NCI-H69 (cell line): Measurements from ENCODE around the gene PARP8.
"Not testable (repeated sequence)": the region's sequence is repeated elsewhere in the genome, so short reads cannot be mapped to it uniquely, and the experiment has no call there.

Experiments used
- DNase-seq: peaks from one replicate; lab custom pipeline; 2025; lab: John Stamatoyannopoulos, UW

Gene PARP8

GRCh38 chr5:50774446-50775175, 108.2 kb downstream of the PARP8 start:
- DNase-seq, result not testable (repeated sequence)

GRCh38 chr5:50786073-50786472, 119.6 kb downstream of the PARP8 start:
- DNase-seq, result no peak

GRCh38 chr5:50791813-50792212, 125.4 kb downstream of the PARP8 start:
- no peak for DNase-seq

GRCh38 chr5:50792843-50793242, 126.4 kb downstream of the PARP8 start:
- DNase-seq, result no peak

GRCh38 chr5:50794812-50795211, 128.4 kb downstream of the PARP8 start:
- DNase-seq, result no peak

GRCh38 chr5:50798002-50798401, 131.6 kb downstream of the PARP8 start:
- DNase-seq, result no peak

GRCh38 chr5:50799596-50799995, 133.2 kb downstream of the PARP8 start:
- no peak for DNase-seq

- no peak for DNase-seq
These were observed 134.0 kb downstream of the PARP8 start for GRCh38 chr5:50800410-50800809.

GRCh38 chr5:50807661-50808060, 141.2 kb downstream of the PARP8 start:
- DNase-seq, result no peak

- DNase-seq, result no peak
These were observed 142.0 kb downstream of the PARP8 start for GRCh38 chr5:50808406-50808805.

GRCh38 chr5:50811746-50812145, 145.3 kb downstream of the PARP8 start:
- DNase-seq, result not testable (repeated sequence)

- DNase-seq, result no peak
These were observed 147.3 kb downstream of the PARP8 start for GRCh38 chr5:50813691-50814090.

- DNase-seq, result no peak
These were observed 148.1 kb downstream of the PARP8 start for GRCh38 chr5:50814556-50814955.

- DNase-seq, result no peak
These were observed 155.6 kb downstream of the PARP8 start for GRCh38 chr5:50822046-50822445.

- no peak for DNase-seq
These were observed 156.3 kb downstream of the PARP8 start for GRCh38 chr5:50822761-50823160.

GRCh38 chr5:50823568-50823967, 157.1 kb downstream of the PARP8 start:
- no peak for DNase-seq

GRCh38 chr5:50824109-50824508, 157.7 kb downstream of the PARP8 start:
- DNase-seq, result no peak

GRCh38 chr5:50827516-50828247, 161.2 kb downstream of the PARP8 start:
- DNase-seq, result no peak

- no peak for DNase-seq
These were observed 162.6 kb downstream of the PARP8 start for GRCh38 chr5:50829023-50829422.

- DNase-seq, result no peak
These were observed 166.3 kb downstream of the PARP8 start for GRCh38 chr5:50832657-50833284.

GRCh38 chr5:50836356-50836755, 169.9 kb downstream of the PARP8 start:
- DNase-seq, result no peak

- no peak for DNase-seq
These were observed 173.0 kb downstream of the PARP8 start for GRCh38 chr5:50839472-50839871.

GRCh38 chr5:50843091-50843490, 176.7 kb downstream of the PARP8 start:
- no peak for DNase-seq
